H1 (cell line): ENCODE results near the gene ITGA11. TPM values are rescaled to one million over a fixed set of nuclear protein-coding genes. Genes with fewer than 3 reads are reported as not detected.

Experiments used
- CTCF ChIA-PET: fragments of 300-600 bp; sonication (Branson Sonifier 250); formaldehyde crosslinking; loops from one replicate; lab custom pipeline; 2021; ENCODE audit not compliant: partially characterized antibody; lab: Charles Lee
- POLR2A ChIA-PET: fragments of 300-600 bp; sonication (Branson Sonifier 250); formaldehyde crosslinking; loops from one replicate; lab custom pipeline; 2021; ENCODE audit warnings: inconsistent platforms; ENCODE audit not compliant: partially characterized antibody; lab: Charles Lee
- DNase-seq, 2 experiments: peaks; one replicate each; pipeline versions ENCODE4 v3.0.0 to v3.0.0-alpha.2; 2010 to 2022; ENCODE audit warnings: low spot score in 2 of 2, low read depth in 1 of 2, mixed read lengths in 1 of 2
- FAIRE-seq: peaks from 2 replicates; lab custom pipeline; 2011; peaks lifted over from hg19 to GRCh38; lab: Jason Lieb, UNC
- H2AFZ ChIP-seq: 2 replicates; pipeline ENCODE4 v1.8.1; 2012; ENCODE audit warnings: low read length, inconsistent platforms
- H2AK5ac ChIP-seq: 2 replicates; pipeline ENCODE4 v1.6.1; 2013; ENCODE audit warnings: low read depth, low read length
- H2BK120ac ChIP-seq: replicated peaks from 2 replicates; pipeline ENCODE3; 2013; ENCODE audit warnings: low read depth, low read length, inconsistent platforms
- H2BK12ac ChIP-seq: 2 replicates; pipeline ENCODE4 v1.6.1; 2013; ENCODE audit warnings: low read depth, low read length
- H2BK15ac ChIP-seq: 2 replicates; pipeline ENCODE4 v1.6.1; 2013; ENCODE audit warnings: low read length
- H2BK20ac ChIP-seq: 2 replicates; pipeline ENCODE4 v1.6.1; 2013; ENCODE audit warnings: low read length
- H2BK5ac ChIP-seq: 2 replicates; pipeline ENCODE4 v1.6.1; 2013; ENCODE audit warnings: low read depth, low read length
- H3K14ac ChIP-seq: 2 replicates; pipeline ENCODE4 v1.6.1; 2013; ENCODE audit warnings: inconsistent platforms; ENCODE audit not compliant: insufficient read length
- H3K18ac ChIP-seq: 2 replicates; pipeline ENCODE4 v1.6.1; 2013; ENCODE audit warnings: low read length; ENCODE audit errors: extremely low read depth
- H3K23ac ChIP-seq: 2 replicates; pipeline ENCODE4 v1.6.1; 2013; ENCODE audit warnings: inconsistent platforms; ENCODE audit not compliant: insufficient read length
- H3K23me2 ChIP-seq: 2 replicates; pipeline ENCODE4 v1.6.1; 2013; ENCODE audit warnings: low read depth, low read length
- H3K27ac ChIP-seq: 2 replicates; pipeline ENCODE4 v1.6.1; 2011; ENCODE audit warnings: low read depth, low read length, inconsistent platforms
- H3K27me3 ChIP-seq, 4 experiments: replicated peaks in 1 of 4; 1 replicate in 1 of 4; 2 replicates in 3 of 4; pipeline versions ENCODE4 v1.6.1 to v1.8.1; 2011 to 2013; ENCODE audit warnings: low read length in 3 of 4, mild to moderate bottlenecking in 3 of 4, inconsistent platforms in 2 of 4, mixed read lengths in 2 of 4, moderate library complexity in 1 of 4; ENCODE audit not compliant: control insufficient read depth in 3 of 4, insufficient read depth in 3 of 4; ENCODE audit errors: extremely low read depth in 1 of 4
- H3K36me3 ChIP-seq, 4 experiments: 2 replicates each; pipeline versions ENCODE4 v1.6.1 to v1.8.1; 2011 to 2013; ENCODE audit warnings: mild to moderate bottlenecking in 4 of 4, low read length in 3 of 4, moderate library complexity in 2 of 4, control low read depth in 1 of 4, inconsistent platforms in 1 of 4; ENCODE audit not compliant: insufficient read depth in 4 of 4, control insufficient read depth in 2 of 4
- H3K4ac ChIP-seq: replicated peaks from 2 replicates; pipeline ENCODE3; 2013; ENCODE audit warnings: low read length, low read depth, mixed read lengths, inconsistent platforms; ENCODE audit not compliant: insufficient read length
- H3K4me1 ChIP-seq, 4 experiments: replicated peaks in 1 of 4; 1 replicate in 1 of 4; 2 replicates in 3 of 4; pipeline versions ENCODE4 v1.6.1 to v1.8.1; 2011 to 2013; ENCODE audit warnings: low read length in 3 of 4, inconsistent platforms in 2 of 4, mixed read lengths in 1 of 4; ENCODE audit not compliant: insufficient read depth in 4 of 4, control insufficient read depth in 3 of 4
- H3K4me2 ChIP-seq, 2 experiments: 2 replicates each; pipeline versions ENCODE4 v1.6.1 to v1.8.1; 2011 to 2013; ENCODE audit warnings: low read depth in 2 of 2, low read length in 2 of 2, control low read depth in 1 of 2, inconsistent platforms in 1 of 2, mild to moderate bottlenecking in 1 of 2; ENCODE audit not compliant: insufficient read depth in 1 of 2
- H3K4me3 ChIP-seq, 4 experiments: fragments of 200-600, 300-600 bp in 1 of 4; sonication (generic), shearing (Covaris generic), sonication (Bioruptor Twin) in 1 of 4; 2 replicates each; pipeline versions ENCODE4 v1.5.1 to v1.8.1; 2011 to 2016; ENCODE audit warnings: low read length in 4 of 4, low read depth in 3 of 4, control low read depth in 2 of 4, inconsistent platforms in 2 of 4, mild to moderate bottlenecking in 2 of 4, mixed read lengths in 1 of 4, moderate library complexity in 1 of 4; ENCODE audit not compliant: insufficient read depth in 2 of 4; ENCODE audit errors: extremely low read depth in 1 of 4
- H3K56ac ChIP-seq: replicated peaks from 2 replicates; pipeline ENCODE3; 2013; ENCODE audit warnings: low read depth, mild to moderate bottlenecking, mixed read lengths, low read length, inconsistent platforms; ENCODE audit not compliant: insufficient read length
- H3K79me1 ChIP-seq: 2 replicates; pipeline ENCODE4 v1.6.1; 2013; ENCODE audit warnings: low read depth, low read length, control low read depth
- H3K79me2 ChIP-seq, 2 experiments: 2 replicates each; pipeline versions ENCODE4 v1.6.1 to v1.8.1; 2012 to 2013; ENCODE audit warnings: low read length in 2 of 2, mild to moderate bottlenecking in 2 of 2, inconsistent platforms in 1 of 2; ENCODE audit not compliant: insufficient read depth in 2 of 2, control insufficient read depth in 1 of 2
- H3K9ac ChIP-seq, 4 experiments: replicated peaks in 1 of 4; 1 replicate in 1 of 4; 2 replicates in 3 of 4; pipeline versions ENCODE4 v1.6.1 to v1.8.1; 2011 to 2013; ENCODE audit warnings: low read depth in 3 of 4, low read length in 3 of 4, control low read depth in 2 of 4, mild to moderate bottlenecking in 2 of 4, moderate library complexity in 2 of 4, inconsistent platforms in 1 of 4; ENCODE audit errors: extremely low read depth in 1 of 4
- H3K9me3 ChIP-seq, 2 experiments: 2 replicates each; pipeline versions ENCODE4 v1.6.1 to v1.8.1; 2012 to 2013; ENCODE audit warnings: mild to moderate bottlenecking in 2 of 2, moderate library complexity in 2 of 2, control low read depth in 1 of 2, inconsistent platforms in 1 of 2, low read depth in 1 of 2, low read length in 1 of 2, mixed read lengths in 1 of 2; ENCODE audit not compliant: insufficient read depth in 2 of 2
- H4K20me1 ChIP-seq, 2 experiments: replicated peaks in 1 of 2; 2 replicates each; pipeline versions ENCODE3 to v1.8.1; 2011 to 2013; ENCODE audit warnings: inconsistent platforms in 2 of 2, low read length in 2 of 2, mild to moderate bottlenecking in 1 of 2; ENCODE audit not compliant: insufficient read depth in 2 of 2, control insufficient read depth in 1 of 2
- H4K5ac ChIP-seq: 2 replicates; pipeline ENCODE4 v1.6.1; 2013; ENCODE audit warnings: low read length, low read depth, mixed read lengths, inconsistent platforms; ENCODE audit not compliant: insufficient read length
- H4K8ac ChIP-seq: 2 replicates; pipeline ENCODE4 v1.8.0; 2013; ENCODE audit warnings: mild to moderate bottlenecking, moderate library complexity, low read length, inconsistent platforms; ENCODE audit not compliant: insufficient read depth; ENCODE audit errors: extremely low read depth
- H4K91ac ChIP-seq: replicated peaks from 2 replicates; pipeline ENCODE3; 2013; ENCODE audit warnings: low read length, mixed read lengths, inconsistent platforms; ENCODE audit not compliant: insufficient read length
- HDAC6 ChIP-seq: IDR thresholded peaks from one replicate; pipeline ENCODE4 v1.7.1; 2012; ENCODE audit warnings: low read depth, mild to moderate bottlenecking, inconsistent platforms, low read length, moderate library complexity
- KDM1A ChIP-seq: fragments of 200-600, 300-600 bp; sonication (generic); IDR thresholded peaks from 2 replicates; pipeline ENCODE4 v1.7.1; 2016; ENCODE audit warnings: mild to moderate bottlenecking, low read length, borderline replicate concordance
- RAD21 ChIP-seq, 2 experiments: IDR thresholded peaks in 1 of 2; conservative IDR thresholded peaks in 1 of 2; 2 replicates each; pipeline ENCODE4 v1.6.1; 2011; ENCODE audit warnings: low read depth in 2 of 2, low read length in 2 of 2, improper control_type of control experiment in 1 of 2, inconsistent platforms in 1 of 2, mild to moderate bottlenecking in 1 of 2, moderate library complexity in 1 of 2
- WGBS, 2 experiments: shearing (Covaris generic) in 1 of 2; methylation state at CpG; one replicate each; pipeline versions ENCODE4 v1.1.6 to v1.1.7; 2013 to 2015; ENCODE audit warnings: low lambda C conversion rate in 2 of 2, mixed read lengths in 2 of 2, inconsistent platforms in 1 of 2, low coverage in 1 of 2, missing lambda C conversion rate in 1 of 2; ENCODE audit not compliant: insufficient replicate concordance in 2 of 2, insufficient coverage in 1 of 2, insufficient read length in 1 of 2; ENCODE audit errors: extremely low coverage in 1 of 2, missing lambda C conversion rate in 1 of 2; 5-methylcytosine and 5-hydroxymethylcytosine counted together
- polyA plus RNA-seq, 7 experiments: library from polyadenylated mRNA; depleted of rRNA in 3 of 7; stranded (reverse) in 5 of 7; unstranded in 2 of 7; fragments of >200 nt in 5 of 7; fragments of 200-250 nt in 2 of 7; gene quantifications; 1 replicate in 5 of 7; 2 replicates in 1 of 7; 4 replicates in 1 of 7; pipeline versions ENCODE4 v1.2.1 to v1.2.3, GENCODE V29; 2011 to 2013; ENCODE audit warnings: missing spikeins in 2 of 7, mixed read lengths in 2 of 7
- total RNA-seq: library from RNA; stranded (reverse); fragmentation: NEBNext Ultra II Directional; extraction: Animal tissue kit (Norgen Biotek cat#: 25700); gene quantifications from 2 replicates; pipeline ENCODE4 v1.2.1, GENCODE V29; 2021

ITGA11 gene
- total and polyA plus RNA-seq, 2 of the 8 experiments (the other 6 are each of a cell fraction or from before 2014, with no cell fraction given) = 0.05 to 0.06 TPM

DNA sequence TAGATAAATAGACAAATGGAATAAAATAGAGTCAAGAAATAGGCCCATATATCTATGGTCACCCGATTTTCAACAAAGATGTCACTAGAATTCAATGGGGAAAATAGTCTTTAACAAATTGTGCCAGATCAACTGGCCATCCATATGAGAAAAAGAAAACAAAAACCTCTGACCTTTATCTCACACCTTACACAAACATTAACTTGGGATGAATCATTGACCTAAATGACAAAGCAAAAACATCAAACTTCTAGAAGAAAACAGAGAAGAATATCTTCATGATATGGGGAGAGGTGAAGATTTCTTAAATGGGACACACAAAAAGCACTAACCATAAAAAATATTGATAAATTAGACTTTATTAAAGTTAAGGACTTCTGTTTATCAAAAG is 31.9 kb downstream of the ITGA11 start:
- Histone ChIP-seq H2BK20ac (no peak overlapping the region), H4K8ac (no peak overlapping the region), H3K4ac (no peak overlapping the region), H3K9ac (no peak overlapping the region), H3K4me2 (no peak overlapping the region), H2AFZ (no peak overlapping the region), H3K79me1 (no peaks in the 10 kb centered on the region), H3K23ac (no peak overlapping the region), H3K36me3 (no peaks in the 10 kb centered on the region), H3K18ac (no peak overlapping the region), H3K23me2 (no peaks in the 10 kb centered on the region), H3K27ac (no peak overlapping the region), H2BK5ac (no peak overlapping the region), H3K14ac (no peak overlapping the region), H3K56ac (no peak overlapping the region), H3K27me3 (no peaks in the 10 kb centered on the region), H4K20me1 (no peaks in the 10 kb centered on the region), H4K91ac (no peak overlapping the region), H2BK15ac (no peak overlapping the region), H2AK5ac (no peak overlapping the region), H3K4me1 (no peaks in the 10 kb centered on the region), H4K5ac (no peak overlapping the region), H2BK12ac (no peak overlapping the region), H3K9me3 (no peaks in the 10 kb centered on the region), H3K79me2 (no peaks in the 10 kb centered on the region), H2BK120ac (no peak overlapping the region), H3K4me3 (no peak overlapping the region)
- 80% methylated on average over 1 of the region's 1 CpG; no CpG with 5 or more reads in 1 of the 2 experiments for WGBS, 2 experiments
- ChIA-PET CTCF (no interaction called here), POLR2A (no interaction called here)
- no peak for DNase-seq
- no peak for FAIRE-seq
- no peak for TF ChIP-seq KDM1A
- TF ChIP-seq RAD21 (IDR thresholded peaks at IDR 0.05 in 1 of 2, conservative IDR thresholded peaks at IDR 0.05 in 1 of 2; ENCODE audit: low read depth in 2 of 2, low read length in 2 of 2) = no peak
- no peak for TF ChIP-seq HDAC6
